ENCODE data around the gene CALHM4.

Gene CALHM4

GRCh38 chr6:116570856-116571682 lies 17.5 kb downstream of the CALHM4 start, which contains the start of gene RWDD1:
TSS of gene RWDD1 (plus strand) at chr6:116571504. CDS start at chr6:116571583, 79 bp downstream.
- peak; percentile 93 to 100 for DNase-seq (ENCODE audit: low read depth in 1 of 2, low spot score in 1 of 2)
- Histone ChIP-seq H3K27me3 (ENCODE audit: insufficient read depth, poor library complexity, severe bottlenecking) (no peaks in the 10 kb centered on the region), H3K27ac (replicated peaks) (peak within 1 kb of the TSS; percentile 89), H3K4me3 (replicated peaks; ENCODE audit: insufficient read depth, low read length) (peak within 1 kb of the TSS; percentile 69)
- TF ChIP-seq POLR2AphosphoS5 (IDR thresholded peaks at IDR 0.05; ENCODE audit: low read depth) (peak; percentile 96), GABPA (IDR thresholded peaks at IDR 0.05; ENCODE audit: low read depth) (no peak; the same call in 1 of the 2 replicates), REST (IDR thresholded peaks at IDR 0.05; ENCODE audit: insufficient replicate concordance, low read depth) (no peak), SPI1 (IDR thresholded peaks at IDR 0.05; ENCODE audit: borderline replicate concordance, low read depth) (no peak)

GRCh38 chr6:116571683-116572000 lies 18.1 kb downstream of the CALHM4 start:
- H3K27me3 ChIP-seq (ENCODE audit: insufficient read depth, poor library complexity, severe bottlenecking): no peaks in the 10 kb centered on the region
- peak overlapping the region; percentile 89 for H3K27ac ChIP-seq (replicated peaks)
- peak overlapping the region; percentile 69 for H3K4me3 ChIP-seq (replicated peaks; ENCODE audit: insufficient read depth, low read length)
- DNase-seq (ENCODE audit: low read depth in 1 of 2, low spot score in 1 of 2): no peak
- TF ChIP-seq GABPA (IDR thresholded peaks at IDR 0.05; ENCODE audit: low read depth) (no peak), CTCF (IDR thresholded peaks at IDR 0.05; ENCODE audit: insufficient read depth, low read length) (no peak), SPI1 (IDR thresholded peaks at IDR 0.05; ENCODE audit: borderline replicate concordance, low read depth) (no peak), POLR2AphosphoS5 (IDR thresholded peaks at IDR 0.05; ENCODE audit: low read depth) (no peak), REST (IDR thresholded peaks at IDR 0.05; ENCODE audit: insufficient replicate concordance, low read depth) (no peak)

- H3K27ac ChIP-seq (replicated peaks): peak overlapping the region; percentile 89
- no peak for TF ChIP-seq GABPA (IDR thresholded peaks at IDR 0.05; ENCODE audit: low read depth)
- TF ChIP-seq SPI1 (IDR thresholded peaks at IDR 0.05; ENCODE audit: borderline replicate concordance, low read depth): no peak
- no peak for TF ChIP-seq REST (IDR thresholded peaks at IDR 0.05; ENCODE audit: insufficient replicate concordance, low read depth)
- no peak for TF ChIP-seq POLR2AphosphoS5 (IDR thresholded peaks at IDR 0.05; ENCODE audit: low read depth)
- no peak for TF ChIP-seq CTCF (IDR thresholded peaks at IDR 0.05; ENCODE audit: insufficient read depth, low read length)
- no peaks in the 10 kb centered on the region for H3K27me3 ChIP-seq (ENCODE audit: insufficient read depth, poor library complexity, severe bottlenecking)
- no peak for DNase-seq (ENCODE audit: low read depth in 1 of 2, low spot score in 1 of 2)
- peak overlapping the region; percentile 69 for H3K4me3 ChIP-seq (replicated peaks; ENCODE audit: insufficient read depth, low read length)
Observed at GRCh38 chr6:116572162-116572561, 18.6 kb downstream of the CALHM4 start.
